ENCODE data around the gene ADD1.
"Not testable (repeated sequence)": the region's sequence is repeated elsewhere in the genome, so short reads cannot be mapped to it uniquely, and the experiment has no call there.

The ADD1 gene

GRCh38 chr4:2931512-2932301 lies 88.1 kb downstream of the ADD1 start:
- peak; percentile 42 for DNase-seq (ENCODE audit: low spot score)
- Mint-ChIP-seq H3K27ac (peak overlapping the region; percentile 88), H3K4me3 (peak overlapping the region; percentile 96), H3K36me3 (ENCODE audit: low read depth) (peaks cover 41% of the 10 kb centered on the region), H3K9me3 (no peaks in the 10 kb centered on the region), H3K4me1 (ENCODE audit: low read depth) (peaks cover 29% of the 10 kb centered on the region), H3K27me3 (ENCODE audit: low read depth) (no peaks in the 10 kb centered on the region)

GRCh38 chr4:2932321-2932950 lies 88.8 kb downstream of the ADD1 start:
- Mint-ChIP-seq H3K4me1 (ENCODE audit: low read depth) (peaks cover 35% of the 10 kb centered on the region), H3K27ac (peak overlapping the region; percentile 96), H3K9me3 (no peaks in the 10 kb centered on the region), H3K27me3 (ENCODE audit: low read depth) (no peaks in the 10 kb centered on the region), H3K4me3 (peak overlapping the region; percentile 96), H3K36me3 (ENCODE audit: low read depth) (peaks cover 45% of the 10 kb centered on the region)
- no peak for DNase-seq (ENCODE audit: low spot score)

GRCh38 chr4:2932951-2933565 lies 89.4 kb downstream of the ADD1 start:
- Mint-ChIP-seq H3K9me3 (no peaks in the 10 kb centered on the region), H3K36me3 (ENCODE audit: low read depth) (peaks cover 44% of the 10 kb centered on the region), H3K4me3 (peak overlapping the region; percentile 96), H3K27me3 (ENCODE audit: low read depth) (no peaks in the 10 kb centered on the region), H3K27ac (peak overlapping the region; percentile 96), H3K4me1 (ENCODE audit: low read depth) (peaks cover 35% of the 10 kb centered on the region)
- DNase-seq (ENCODE audit: low spot score), result no peak

- Mint-ChIP-seq H3K9me3 (no peaks in the 10 kb centered on the region), H3K27me3 (ENCODE audit: low read depth) (no peaks in the 10 kb centered on the region), H3K4me1 (ENCODE audit: low read depth) (peaks cover 35% of the 10 kb centered on the region), H3K36me3 (ENCODE audit: low read depth) (peaks cover 46% of the 10 kb centered on the region), H3K27ac (peak overlapping the region; percentile 96), H3K4me3 (peak overlapping the region; percentile 96)
- no peak for DNase-seq (ENCODE audit: low spot score)
Measured at GRCh38 chr4:2933566-2934076, 90.0 kb downstream of the ADD1 start.

GRCh38 chr4:2934077-2934812 lies 90.6 kb downstream of the ADD1 start:
- Mint-ChIP-seq H3K27ac (peak overlapping the region; percentile 65), H3K4me3 (peak overlapping the region; percentile 90), H3K4me1 (ENCODE audit: low read depth) (peaks cover 35% of the 10 kb centered on the region), H3K36me3 (ENCODE audit: low read depth) (peaks cover 47% of the 10 kb centered on the region), H3K27me3 (ENCODE audit: low read depth) (no peaks in the 10 kb centered on the region), H3K9me3 (no peaks in the 10 kb centered on the region)
- DNase-seq (ENCODE audit: low spot score), result peak; percentile 39

- DNase-seq (ENCODE audit: low spot score), result peak; percentile 95
- H3K9me3 Mint-ChIP-seq, result no peaks in the 10 kb centered on the region
- no peaks in the 10 kb centered on the region for H3K27me3 Mint-ChIP-seq (ENCODE audit: low read depth)
- peak overlapping the region; percentile 91 for H3K27ac Mint-ChIP-seq
- H3K4me3 Mint-ChIP-seq, result peak overlapping the region; percentile 90
- peaks cover 35% of the 10 kb centered on the region for H3K4me1 Mint-ChIP-seq (ENCODE audit: low read depth)
- peaks cover 48% of the 10 kb centered on the region for H3K36me3 Mint-ChIP-seq (ENCODE audit: low read depth)
Measured at GRCh38 chr4:2934813-2935761, 91.4 kb downstream of the ADD1 start.

GRCh38 chr4:2935762-2936743 lies 92.4 kb downstream of the ADD1 start:
- Mint-ChIP-seq H3K27ac (peak overlapping the region; percentile 91), H3K36me3 (ENCODE audit: low read depth) (peaks cover 51% of the 10 kb centered on the region), H3K9me3 (no peaks in the 10 kb centered on the region), H3K27me3 (ENCODE audit: low read depth) (no peaks in the 10 kb centered on the region), H3K4me1 (ENCODE audit: low read depth) (peaks cover 35% of the 10 kb centered on the region), H3K4me3 (peak overlapping the region; percentile 90)
- peak; percentile 91 for DNase-seq (ENCODE audit: low spot score)

- Mint-ChIP-seq H3K4me3 (peak overlapping the region; percentile 90), H3K27me3 (ENCODE audit: low read depth) (no peaks in the 10 kb centered on the region)
Measured at GRCh38 chr4:2936773-2937145, 93.1 kb downstream of the ADD1 start.

GRCh38 chr4:2937146-2937857 lies 93.7 kb downstream of the ADD1 start:
- Mint-ChIP-seq H3K4me1 (ENCODE audit: low read depth) (peaks cover 28% of the 10 kb centered on the region), H3K36me3 (ENCODE audit: low read depth) (peaks cover 48% of the 10 kb centered on the region)

More at GRCh38 chr4:2936773-2937145, 93.1 kb downstream of the ADD1 start:
- Mint-ChIP-seq H3K9me3 (no peaks in the 10 kb centered on the region), H3K4me1 (ENCODE audit: low read depth) (peaks cover 33% of the 10 kb centered on the region), H3K36me3 (ENCODE audit: low read depth) (peaks cover 49% of the 10 kb centered on the region), H3K27ac (peak overlapping the region; percentile 91)
- peak; percentile 70 for DNase-seq (ENCODE audit: low spot score)

GRCh38 chr4:2937986-2938385 lies 94.3 kb downstream of the ADD1 start:
- H3K9me3 Mint-ChIP-seq, result no peaks in the 10 kb centered on the region
- H3K27me3 Mint-ChIP-seq (ENCODE audit: low read depth), result no peaks in the 10 kb centered on the region
- H3K36me3 Mint-ChIP-seq (ENCODE audit: low read depth), result peaks cover 52% of the 10 kb centered on the region
- no peak overlapping the region for H3K4me3 Mint-ChIP-seq
- H3K27ac Mint-ChIP-seq, result no peak overlapping the region
- no peak for DNase-seq (ENCODE audit: low spot score)
- H3K4me1 Mint-ChIP-seq (ENCODE audit: low read depth), result peaks cover 28% of the 10 kb centered on the region

More at GRCh38 chr4:2937146-2937857, 93.7 kb downstream of the ADD1 start:
- DNase-seq (ENCODE audit: low spot score), result no peak
- Mint-ChIP-seq H3K27ac (peak overlapping the region; percentile 91), H3K27me3 (ENCODE audit: low read depth) (no peaks in the 10 kb centered on the region), H3K9me3 (no peaks in the 10 kb centered on the region), H3K4me3 (peak overlapping the region; percentile 90)

- H3K27me3 Mint-ChIP-seq (ENCODE audit: low read depth); DNase-seq (ENCODE audit: low spot score); H3K4me3 Mint-ChIP-seq; H3K9me3 Mint-ChIP-seq; H3K27ac Mint-ChIP-seq: not testable (repeated sequence)
- Mint-ChIP-seq H3K4me1 (ENCODE audit: low read depth) (peaks cover 24% of the 10 kb centered on the region), H3K36me3 (ENCODE audit: low read depth) (peaks cover 52% of the 10 kb centered on the region)
Measured at GRCh38 chr4:2938411-2938810, 94.8 kb downstream of the ADD1 start.

Data from T-helper 2 cell treated with Interferon-gamma antibody and Interleukin-4, amounts not matched to agents 5 μg/mL and 100 μg/mL, for 36 hours (primary cell).